Right renal cortex interstitium (tissue), 3 donors: Measurements from ENCODE around the gene CIAO3. TPM values are rescaled to one million over a fixed set of nuclear protein-coding genes. Genes with fewer than 3 reads are reported as not detected.

Source experiments
- DNase-seq, 3 donors: peaks; one replicate each; pipeline ENCODE4 v3.0.0-alpha.2; 2013; ENCODE audit warnings: low read depth in 3 of 3, low spot score in 2 of 3
- polyA plus RNA-seq, 3 donors: library from polyadenylated mRNA; unstranded; fragments of 120-200 nt; gene quantifications; one replicate each; pipeline ENCODE4 v1.2.1, GENCODE V29; 2013; ENCODE audit not compliant: insufficient read length in 3 of 3

The CIAO3 gene
- polyA plus RNA-seq, 3 donors = 18.9 to 23.4 (median 22.8) TPM

DNA sequence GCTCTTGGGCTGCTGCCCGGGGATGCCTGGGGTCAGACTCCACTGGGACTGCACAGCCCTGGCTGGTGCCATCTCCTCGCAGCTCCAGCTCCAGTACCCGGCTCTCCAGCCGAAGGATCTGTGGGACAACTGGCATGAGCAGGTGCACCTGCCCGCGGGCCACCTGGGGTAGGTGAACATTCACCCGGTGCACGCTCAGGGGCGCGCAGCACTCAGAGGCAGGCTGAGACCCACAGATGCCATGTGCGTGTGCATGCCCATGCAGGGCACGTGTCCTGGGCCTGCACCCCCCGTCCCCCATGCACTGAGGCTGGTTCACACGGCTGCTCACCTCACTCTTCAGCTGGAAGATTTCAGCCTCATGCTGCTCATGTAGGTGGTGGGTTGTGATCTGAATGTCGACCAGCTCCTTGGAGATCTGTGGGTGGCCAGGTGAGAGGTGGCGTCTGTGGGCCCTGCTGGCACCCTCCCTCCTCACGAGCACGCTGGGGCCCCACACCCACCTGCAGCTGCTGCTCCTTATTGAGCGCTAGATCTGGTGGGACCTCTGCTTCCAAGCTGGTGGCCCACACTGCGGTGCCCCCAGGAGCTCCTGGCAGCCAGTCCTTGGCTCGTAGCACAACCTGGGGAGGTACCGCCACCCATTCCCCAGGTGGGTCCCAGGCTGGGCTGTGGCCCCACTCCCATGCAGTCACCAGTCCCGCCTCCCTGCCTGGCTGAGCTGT lies 15.2 kb downstream of the CIAO3 start:
- no peak for DNase-seq

DNA sequence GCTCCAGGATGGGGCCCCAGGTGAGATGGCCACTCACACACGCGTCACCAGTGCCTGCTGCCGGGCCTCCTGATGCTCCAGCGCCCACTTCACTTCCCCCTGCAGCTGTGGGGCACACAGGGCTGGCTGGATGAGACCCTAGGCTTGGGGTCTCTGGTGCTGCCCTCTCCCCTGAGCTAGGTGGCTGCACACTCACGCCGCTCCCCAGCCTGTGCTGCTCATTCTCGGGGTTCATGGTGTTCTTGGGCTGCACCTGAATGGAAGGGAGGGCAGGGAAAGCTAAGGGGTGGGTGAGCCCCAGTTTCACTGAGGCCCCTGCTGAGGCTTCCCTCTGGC lies 15.8 kb downstream of the CIAO3 start:
- no peak for DNase-seq

- no peak for DNase-seq
Observed at GRCh38 chr16:724188-725040, 16.4 kb downstream of the CIAO3 start.

- DNase-seq = no peak
Observed at GRCh38 chr16:723695-724094, 17.1 kb downstream of the CIAO3 start.

DNA sequence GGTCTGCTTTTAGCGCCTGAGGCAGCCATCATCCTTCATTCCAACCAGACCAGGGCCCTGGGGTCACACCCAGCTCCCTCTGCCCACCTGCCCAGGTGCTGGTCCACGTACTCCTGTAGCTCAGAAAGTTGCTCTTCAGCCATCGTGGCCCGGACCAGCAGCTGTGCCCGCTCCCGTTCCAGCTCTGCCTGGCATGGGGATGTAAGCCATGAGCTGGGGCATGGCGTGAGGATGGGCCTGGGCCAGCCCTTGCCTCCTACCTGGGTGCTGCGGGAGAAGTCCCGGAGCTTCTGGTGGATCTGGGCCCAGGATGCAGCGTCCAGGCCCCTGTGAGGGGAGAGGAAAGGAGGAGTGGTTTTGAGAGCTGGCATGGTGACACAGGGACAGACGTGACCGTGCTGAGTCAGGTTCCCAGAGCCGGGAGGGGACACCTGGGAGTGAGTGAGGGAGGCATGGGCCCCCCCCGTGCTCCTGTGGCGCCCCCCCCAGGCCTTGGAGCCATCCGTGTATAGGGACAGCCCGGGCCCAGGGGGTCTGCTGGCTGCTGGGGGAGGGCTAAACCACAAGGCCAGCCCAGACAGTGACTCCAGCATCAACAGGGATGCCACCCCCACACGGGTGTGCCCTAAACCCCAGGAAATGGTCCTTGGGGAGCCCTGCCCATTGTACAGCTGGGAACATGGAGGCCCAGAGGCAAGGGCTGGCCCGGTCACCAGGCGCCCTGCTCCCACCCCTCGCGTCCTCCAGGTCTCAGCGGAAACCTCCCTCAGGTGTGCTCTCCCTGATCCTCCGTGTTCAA lies 17.8 kb downstream of the CIAO3 start:
- DNase-seq = no peak

GRCh38 chr16:721765-722540 lies 18.8 kb downstream of the CIAO3 start:
- DNase-seq = no peak

- peak in 1 of 3 donors; percentile 68 for DNase-seq
Observed at GRCh38 chr16:720990-721764, 19.6 kb downstream of the CIAO3 start, which contains the start of gene ANTKMT. Gene ANTKMT (plus strand): TSS chr16:721146. CDS start chr16:721275, 129 bp downstream.

DNA sequence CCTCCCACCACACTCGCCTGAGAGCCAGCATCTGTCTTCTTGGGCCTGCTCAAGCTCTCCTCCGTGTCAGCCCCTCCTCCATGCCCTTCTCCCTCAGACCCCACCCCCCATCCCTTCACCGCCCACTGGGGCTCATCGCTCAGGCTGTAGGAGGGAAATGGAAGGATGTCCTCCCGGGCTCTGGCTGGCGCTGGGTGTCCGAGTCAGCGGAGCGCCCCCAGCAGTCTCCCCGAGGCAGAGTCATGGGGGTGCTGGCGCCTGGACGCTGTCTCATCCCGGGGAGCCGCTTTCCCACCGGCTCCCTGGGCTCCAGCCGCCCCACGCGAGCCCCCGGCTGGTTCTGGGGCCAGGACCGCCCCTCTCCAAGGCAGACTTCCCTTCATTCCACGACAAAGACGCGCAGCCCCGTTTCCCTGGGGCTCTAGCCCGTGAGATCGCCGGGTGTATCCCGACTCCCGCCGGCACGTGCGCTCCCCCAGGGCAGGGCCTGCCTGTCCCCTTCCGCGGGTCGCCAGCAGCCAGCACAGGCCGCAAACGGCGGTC lies 20.3 kb downstream of the CIAO3 start:
- DNase-seq = no peak

GRCh38 chr16:719815-720446 lies 20.9 kb downstream of the CIAO3 start:
- no peak for DNase-seq

DNA sequence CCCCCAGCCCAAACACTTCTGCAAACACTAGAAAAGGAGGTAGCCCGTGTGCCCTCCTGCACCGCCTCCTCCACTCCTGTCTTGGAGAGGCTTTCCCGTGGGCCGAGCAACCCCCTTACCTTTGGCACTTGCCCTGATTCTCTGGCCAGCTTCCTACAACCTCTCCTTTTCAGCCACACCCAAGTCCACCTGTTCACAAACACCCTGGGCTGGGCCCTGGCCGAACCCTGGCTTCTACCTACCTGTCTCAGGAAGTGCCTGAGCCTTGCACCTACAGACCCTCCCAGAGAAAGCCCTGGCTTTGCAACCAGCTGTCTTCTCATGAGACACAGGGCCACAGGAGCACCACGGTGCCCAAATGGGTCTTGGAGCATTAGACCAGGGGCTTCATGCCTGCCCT lies 21.9 kb downstream of the CIAO3 start:
- no peak for DNase-seq

GRCh38 chr16:718389-718788 lies 22.4 kb downstream of the CIAO3 start:
- no peak for DNase-seq

DNA sequence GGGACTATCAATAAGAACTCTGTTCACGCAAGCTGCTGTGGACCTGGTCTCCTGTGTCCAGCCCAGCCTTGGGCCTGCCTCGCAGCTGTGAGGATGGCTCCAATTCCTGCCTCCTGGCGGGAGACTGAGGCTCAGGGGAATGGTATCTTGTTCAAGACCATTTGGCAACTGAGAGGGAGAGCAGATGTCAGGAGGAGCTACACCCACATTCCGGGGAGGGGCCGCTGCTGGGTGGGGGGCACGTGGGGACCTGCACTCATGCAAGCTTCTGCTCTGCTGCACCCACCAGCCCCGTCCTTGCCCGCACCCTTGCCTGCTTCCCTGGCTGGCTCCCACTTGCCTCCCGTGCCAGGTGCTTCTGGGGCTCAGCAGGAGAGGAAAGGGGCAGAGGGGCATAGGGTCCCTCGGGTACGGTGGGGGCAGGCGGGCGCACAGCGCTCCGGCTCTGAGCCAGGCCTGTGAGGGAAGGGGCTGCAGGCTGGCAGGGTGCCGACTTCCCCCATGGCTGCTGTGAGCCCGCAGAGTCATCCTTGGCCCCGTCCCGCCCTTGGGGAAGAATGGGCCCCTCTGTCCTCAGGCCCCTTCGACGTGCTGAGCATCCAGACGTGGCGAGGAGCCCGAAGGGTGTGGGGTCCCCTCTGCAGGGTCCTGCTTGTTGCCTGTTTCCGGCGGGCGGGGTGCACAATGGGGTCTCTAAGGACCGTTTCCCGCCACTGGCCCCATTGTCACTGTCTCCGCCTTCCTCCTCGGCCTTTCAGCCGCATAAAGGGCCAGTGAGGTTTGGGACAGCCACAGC lies 23.1 kb downstream of the CIAO3 start:
- DNase-seq = no peak

GRCh38 chr16:716768-717325 lies 23.9 kb downstream of the CIAO3 start:
- DNase-seq = no peak

GRCh38 chr16:716200-716568 lies 24.6 kb downstream of the CIAO3 start:
- no peak for DNase-seq

GRCh38 chr16:715477-716199 lies 25.2 kb downstream of the CIAO3 start:
- no peak for DNase-seq

GRCh38 chr16:714558-715476 lies 26.0 kb downstream of the CIAO3 start, which contains the start of gene METRN:
Gene METRN (plus strand): TSS chr16:715118. CDS start chr16:715290, 172 bp downstream.
- peak in 1 of 3 donors; percentile 76 for DNase-seq
